ENCODE results near the gene CDR2. TPM values are rescaled to one million over a fixed set of nuclear protein-coding genes. Genes with fewer than 3 reads are reported as not detected.
A peak's percentile ranks its signal among the peaks of the same experiment; 100 is the strongest.
"Not testable (repeated sequence)": the region's sequence is repeated elsewhere in the genome, so short reads cannot be mapped to it uniquely, and the experiment has no call there.

CDR2 gene
- total RNA-seq, 2 donors from 2014 or later, result 22.2 to 27.6 TPM

DNA sequence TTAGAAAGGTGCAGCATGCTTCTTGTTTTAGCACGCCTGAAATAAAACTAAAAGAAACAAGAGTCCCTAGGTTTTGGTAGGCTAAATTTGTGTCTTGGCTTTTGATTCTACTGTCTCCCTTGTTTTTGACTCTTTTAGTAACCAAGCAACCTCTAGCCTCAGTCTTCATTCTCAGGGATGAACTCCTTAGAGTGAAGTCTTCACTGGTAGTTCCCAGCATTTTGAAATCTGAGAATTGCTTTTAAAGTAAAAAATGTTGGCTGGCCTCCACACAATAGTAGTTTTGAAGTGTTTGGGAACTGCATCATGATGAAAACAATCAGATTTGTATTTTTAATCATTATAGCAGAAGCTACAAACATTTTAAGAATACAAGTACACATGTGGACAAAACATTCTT is 6.1 kb upstream of the CDR2 start:
- no peak for DNase-seq
- no peak for ATAC-seq
- intact Hi-C loops (cut with DNase I, micrococcal nuclease), result no loop called here

DNA sequence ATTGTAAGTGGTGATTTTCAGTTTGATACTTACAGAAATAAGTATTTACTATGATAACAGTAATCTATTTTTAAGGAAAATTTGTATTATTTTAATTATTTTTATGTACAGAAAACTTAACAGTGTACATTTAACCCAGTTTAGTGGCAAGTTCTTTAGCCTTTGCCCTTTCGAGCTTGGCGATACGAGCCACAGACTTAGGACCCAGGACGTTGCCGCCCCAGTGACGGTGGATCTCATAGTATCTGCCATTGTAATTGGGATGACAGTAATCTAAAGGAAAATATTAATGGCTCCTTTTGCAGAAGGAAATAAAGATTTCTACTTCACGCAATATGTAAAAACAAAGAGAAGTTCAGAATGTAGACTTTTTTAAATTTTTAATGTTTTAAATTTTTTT is 5.2 kb upstream of the CDR2 start:
- intact Hi-C loops (cut with DNase I, micrococcal nuclease), result no loop called here
- no peak for ATAC-seq

GRCh38 chr16:22375963-22376640 is 1.7 kb upstream of the CDR2 start:
- intact Hi-C loops (cut with DNase I, micrococcal nuclease), result no loop called here
- DNase-seq (no peak), ATAC-seq (no peak)

More for the DNA sequence above, 5.2 kb upstream of the CDR2 start:
- DNase-seq, result no peak

- ATAC-seq, result peak; percentile 8
- intact Hi-C loops (cut with DNase I, micrococcal nuclease), result no loop called here
- no peak for DNase-seq
These were observed 921 bp upstream of the CDR2 start for GRCh38 chr16:22375117-22375962.

- intact Hi-C loops (cut with DNase I, micrococcal nuclease), result no loop called here
- DNase-seq, result peak; percentile 33 to 69
- peak; percentile 21 for ATAC-seq
These were observed 633 bp downstream of the CDR2 start for GRCh38 chr16:22373662-22374310.

- DNase-seq, result no peak
- no peak for ATAC-seq
- intact Hi-C loops (cut with DNase I, micrococcal nuclease), result no loop called here
These were observed 1.3 kb downstream of the CDR2 start for GRCh38 chr16:22372882-22373661.

GRCh38 chr16:22370038-22370820 is 4.2 kb downstream of the CDR2 start:
- intact Hi-C loops (cut with DNase I, micrococcal nuclease), result no loop called here
- no peak for DNase-seq
- no peak for ATAC-seq

GRCh38 chr16:22369221-22369811 is 5.1 kb downstream of the CDR2 start:
- DNase-seq (no peak), ATAC-seq (peak; percentile 21)
- intact Hi-C loops (cut with DNase I, micrococcal nuclease), result no loop called here

- DNase-seq, result not testable (repeated sequence)
- ATAC-seq, result peak; percentile 18
These were observed 6.1 kb downstream of the CDR2 start for GRCh38 chr16:22368200-22368826.

GRCh38 chr16:22366889-22367288 is 7.5 kb downstream of the CDR2 start:
- ATAC-seq (no peak), DNase-seq (no peak)
- intact Hi-C loops (cut with DNase I, micrococcal nuclease), result no loop called here

More at GRCh38 chr16:22368200-22368826, 6.1 kb downstream of the CDR2 start:
- intact Hi-C loops (cut with DNase I, micrococcal nuclease), result not testable (repeated sequence)

DNA sequence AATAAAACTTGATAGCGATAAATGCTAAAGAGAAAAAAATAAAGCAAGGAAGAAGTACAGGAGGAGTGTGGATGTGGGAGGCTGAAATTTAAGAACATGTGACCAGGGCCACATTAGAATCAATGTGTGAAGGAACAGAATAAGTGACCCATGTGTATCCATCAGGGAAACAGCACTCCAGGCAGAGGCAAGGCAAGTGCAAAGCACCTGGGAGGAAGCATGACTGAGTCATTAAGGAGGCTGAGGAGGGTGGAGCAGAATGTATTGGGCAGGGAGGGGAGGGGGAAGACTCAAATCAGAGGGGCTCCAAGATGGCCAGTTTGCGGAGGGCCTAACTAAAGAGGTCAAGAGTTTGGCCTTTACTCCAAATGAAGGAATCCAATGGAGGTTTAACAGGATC is 8.0 kb downstream of the CDR2 start:
- intact Hi-C loops (cut with DNase I, micrococcal nuclease), result no loop called here
- DNase-seq (no peak), ATAC-seq (no peak)

- ATAC-seq (no peak), DNase-seq (no peak)
- intact Hi-C loops (cut with DNase I, micrococcal nuclease), result no loop called here
These were observed 10.2 kb downstream of the CDR2 start for GRCh38 chr16:22364241-22364640.

DNA sequence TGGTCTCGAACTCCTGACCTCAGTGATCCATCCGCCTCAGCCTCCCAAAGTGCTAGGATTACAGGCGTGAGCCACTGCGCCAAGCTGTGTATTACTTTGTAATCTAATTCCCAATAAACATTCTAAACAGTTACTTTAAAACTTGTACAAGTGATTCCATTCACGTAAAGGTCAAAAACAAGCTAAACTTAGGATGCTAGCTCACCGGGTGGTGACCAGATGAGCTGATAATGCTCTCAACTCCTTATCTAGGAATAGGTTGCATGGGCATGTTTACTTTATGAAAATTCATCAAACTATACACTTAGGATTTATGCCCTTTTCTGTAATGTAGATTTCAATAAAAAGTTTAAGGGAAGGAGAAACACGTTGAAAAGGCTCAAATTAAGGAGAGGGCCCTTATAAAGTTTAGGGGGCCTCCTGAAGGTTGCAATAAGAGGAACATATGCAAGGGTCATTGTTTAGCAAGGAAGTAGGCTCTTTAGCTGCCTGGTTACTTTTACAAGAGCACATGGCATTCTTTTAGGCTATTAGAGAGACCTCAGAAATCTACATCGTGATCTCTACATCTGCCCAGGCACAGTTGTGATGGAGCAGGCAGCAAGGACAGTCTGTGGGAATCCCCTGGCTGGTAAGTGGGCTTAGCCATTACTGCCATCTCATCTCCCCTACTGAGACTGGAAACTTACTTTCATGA is 13.3 kb downstream of the CDR2 start:
- intact Hi-C loops (cut with DNase I, micrococcal nuclease), result no loop called here
- DNase-seq (no peak), ATAC-seq (no peak)

GRCh38 chr16:22359679-22360078 is 14.7 kb downstream of the CDR2 start:
- DNase-seq (no peak), ATAC-seq (no peak)
- intact Hi-C loops (cut with DNase I, micrococcal nuclease), result no loop called here

- ATAC-seq, result no peak
These were observed 16.4 kb downstream of the CDR2 start for GRCh38 chr16:22358000-22358399.

DNA sequence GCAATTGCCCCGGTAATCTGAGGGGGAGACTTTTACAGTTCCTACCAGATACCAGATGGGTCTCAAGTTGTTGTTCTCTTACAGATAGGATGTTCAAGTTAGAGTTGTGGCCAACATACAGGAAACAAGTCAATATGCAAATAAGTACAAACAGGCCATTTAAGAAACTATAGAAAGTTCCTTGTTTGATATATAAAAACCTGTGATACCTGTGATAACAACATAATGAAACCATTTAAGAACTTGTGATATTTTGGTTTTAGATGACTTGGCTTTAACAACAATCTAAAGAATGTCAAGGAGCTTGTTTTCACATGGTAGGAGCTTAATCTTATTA is 16.8 kb downstream of the CDR2 start:
- no peak for DNase-seq
- no peak for ATAC-seq
- intact Hi-C loops (cut with DNase I, micrococcal nuclease), result no loop called here

More at GRCh38 chr16:22358000-22358399, 16.4 kb downstream of the CDR2 start:
- intact Hi-C loops (cut with DNase I, micrococcal nuclease), result no loop called here
- no peak for DNase-seq

Measured in left colon (tissue), 2 donors.